ENCODE data around the gene PITRM1. TPM values are rescaled to one million over a fixed set of nuclear protein-coding genes. Genes with fewer than 3 reads are reported as not detected.

Gene PITRM1
- total RNA-seq, 2 experiments from 2014 or later = 34.6 to 40.3 TPM

- H3K4me2 ChIP-seq (ENCODE audit: low read length) = no peak overlapping the region
- no TSS peak for BruUV-seq (replicated peaks)
Observed at GRCh38 chr10:3094609-3095036, 78.0 kb downstream of the PITRM1 start.

GRCh38 chr10:3093996-3094395 is 78.6 kb downstream of the PITRM1 start:
- TF ChIP-seq EZH2phosphoT487 (IDR thresholded peaks at IDR 0.05; ENCODE audit: borderline replicate concordance, low read depth, low read length) (no peak), CTCF (conservative IDR thresholded peaks at IDR 0.05; ENCODE audit: low read length) (no peak)
- Histone ChIP-seq H3K4me2 (ENCODE audit: low read length) (no peak overlapping the region), H3K27ac (ENCODE audit: low read depth, low read length, poor library complexity, severe bottlenecking) (no peak overlapping the region), H4K20me1 (ENCODE audit: insufficient read depth, low read length) (peaks cover 22% of the 10 kb centered on the region; the same call in 1 of the 2 replicates), H2AFZ (ENCODE audit: low read length) (no peak overlapping the region), H3K9me3 (ENCODE audit: low read length) (no peaks in the 10 kb centered on the region), H3K4me1 (ENCODE audit: insufficient read depth, low read length, poor library complexity, severe bottlenecking) (no peaks in the 10 kb centered on the region), H3K36me3 (ENCODE audit: insufficient read depth, low read length) (peaks cover 90% of the 10 kb centered on the region), H3K9me2 (ENCODE audit: insufficient read depth, low read length) (no peaks in the 10 kb centered on the region), H3K4me3 (ENCODE audit: low read depth, low read length, poor library complexity, severe bottlenecking) (no peak overlapping the region), H3K79me2 (ENCODE audit: insufficient read depth, low read depth, low read length) (peaks cover 88% of the 10 kb centered on the region)
- intact Hi-C loops (cut with micrococcal nuclease; ENCODE audit: unreplicated experiment) = no loop called here
- BruUV-seq (replicated peaks) = no TSS peak
- ChIA-PET CTCF (ENCODE audit: unreplicated experiment) (no interaction called here), POLR2A (no interaction called here)
- no peak for DNase-seq (ENCODE audit: low spot score)

More at GRCh38 chr10:3094609-3095036, 78.0 kb downstream of the PITRM1 start:
- Histone ChIP-seq H3K9me3 (ENCODE audit: low read length) (no peaks in the 10 kb centered on the region), H3K9me2 (ENCODE audit: insufficient read depth, low read length) (no peaks in the 10 kb centered on the region), H3K4me3 (ENCODE audit: low read depth, low read length, poor library complexity, severe bottlenecking) (no peak overlapping the region), H4K20me1 (ENCODE audit: insufficient read depth, low read length) (peaks cover 18% of the 10 kb centered on the region; the same call in 1 of the 2 replicates), H3K36me3 (ENCODE audit: insufficient read depth, low read length) (peaks cover 92% of the 10 kb centered on the region), H3K4me1 (ENCODE audit: insufficient read depth, low read length, poor library complexity, severe bottlenecking) (no peaks in the 10 kb centered on the region), H2AFZ (ENCODE audit: low read length) (no peak overlapping the region), H3K27ac (ENCODE audit: low read depth, low read length, poor library complexity, severe bottlenecking) (no peak overlapping the region), H3K79me2 (ENCODE audit: insufficient read depth, low read depth, low read length) (peaks cover 81% of the 10 kb centered on the region)
- CTCF ChIA-PET (ENCODE audit: unreplicated experiment) = interaction anchor here (0.5 kb wide), 1 partner anchor 133 kb away, joined by 3 read pairs; no protein-coding TSS in a partner anchor
- TF ChIP-seq EZH2phosphoT487 (IDR thresholded peaks at IDR 0.05; ENCODE audit: borderline replicate concordance, low read depth, low read length) (no peak), CTCF (conservative IDR thresholded peaks at IDR 0.05; ENCODE audit: low read length) (no peak)
- intact Hi-C loops (cut with micrococcal nuclease; ENCODE audit: unreplicated experiment) = no loop called here
- DNase-seq (ENCODE audit: low spot score) = no peak
- POLR2A ChIA-PET = interaction anchor here (0.6 to 1.0 kb wide), 2 partner anchors 14 to 626 kb away, joined by 3 read pairs; no protein-coding TSS in a partner anchor

GRCh38 chr10:3091921-3092320 is 80.7 kb downstream of the PITRM1 start:
- no peak overlapping the region for H3K4me2 ChIP-seq (ENCODE audit: low read length)
- POLR2A ChIA-PET = interaction anchor here (0.9 to 1.8 kb wide), 3 partner anchors 9 to 13 kb away, joined by 3 to 6 read pairs (median 4); no protein-coding TSS in a partner anchor
- peaks cover 96% of the 10 kb centered on the region for H3K79me2 ChIP-seq (ENCODE audit: insufficient read depth, low read depth, low read length)
- no peaks in the 10 kb centered on the region for H3K4me1 ChIP-seq (ENCODE audit: insufficient read depth, low read length, poor library complexity, severe bottlenecking)
- H3K36me3 ChIP-seq (ENCODE audit: insufficient read depth, low read length) = peaks cover 83% of the 10 kb centered on the region
- no peak overlapping the region for H3K27ac ChIP-seq (ENCODE audit: low read depth, low read length, poor library complexity, severe bottlenecking)
- H3K9me3 ChIP-seq (ENCODE audit: low read length) = no peaks in the 10 kb centered on the region
- no peak overlapping the region for H2AFZ ChIP-seq (ENCODE audit: low read length)
- intact Hi-C loops (cut with micrococcal nuclease; ENCODE audit: unreplicated experiment) = no loop called here
- DNase-seq (ENCODE audit: low spot score) = no peak
- no peak for TF ChIP-seq EZH2phosphoT487 (IDR thresholded peaks at IDR 0.05; ENCODE audit: borderline replicate concordance, low read depth, low read length)
- TF ChIP-seq CTCF (conservative IDR thresholded peaks at IDR 0.05; ENCODE audit: low read length) = no peak
- CTCF ChIA-PET (ENCODE audit: unreplicated experiment) = no interaction called here
- no peaks in the 10 kb centered on the region for H3K9me2 ChIP-seq (ENCODE audit: insufficient read depth, low read length)
- no TSS peak for BruUV-seq (replicated peaks)
- no peak overlapping the region for H3K4me3 ChIP-seq (ENCODE audit: low read depth, low read length, poor library complexity, severe bottlenecking)
- peaks cover 23% of the 10 kb centered on the region; the same call in 1 of the 2 replicates for H4K20me1 ChIP-seq (ENCODE audit: insufficient read depth, low read length)
